HuH-7 (cell line): Measurements from ENCODE around the gene WWP2.

Experiments
- DNase-seq: peaks from one replicate; pipeline ENCODE4 v3.0.0; 2011; ENCODE audit warnings: low spot score

Gene WWP2

GRCh38 chr16:69927056-69927757, 165.1 kb downstream of the WWP2 start:
- no peak for DNase-seq

GRCh38 chr16:69928856-69929400, 166.8 kb downstream of the WWP2 start:
- DNase-seq, result no peak

DNA sequence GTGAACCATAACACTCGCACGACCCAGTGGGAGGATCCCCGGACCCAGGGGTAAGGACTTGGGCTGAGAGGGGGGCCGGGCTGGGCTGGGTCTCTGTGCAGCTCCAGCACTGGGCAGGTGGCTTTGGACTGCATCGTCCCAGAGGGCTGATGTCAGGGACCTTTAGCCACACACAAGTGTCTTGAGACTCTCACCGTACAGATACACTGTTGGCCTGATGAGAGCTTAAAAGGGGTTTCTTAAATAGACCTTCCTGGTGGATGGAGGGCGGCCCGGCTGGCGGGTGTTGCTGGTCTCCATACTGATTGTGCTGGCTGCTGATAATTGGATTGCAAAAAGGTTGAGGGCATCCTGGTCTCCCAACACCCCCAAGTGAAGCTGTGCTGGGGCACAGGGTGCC, 167.3 kb downstream of the WWP2 start:
- DNase-seq, result no peak

- peak; percentile 94 for DNase-seq
Measured at GRCh38 chr16:69930117-69930776, 168.1 kb downstream of the WWP2 start.

DNA sequence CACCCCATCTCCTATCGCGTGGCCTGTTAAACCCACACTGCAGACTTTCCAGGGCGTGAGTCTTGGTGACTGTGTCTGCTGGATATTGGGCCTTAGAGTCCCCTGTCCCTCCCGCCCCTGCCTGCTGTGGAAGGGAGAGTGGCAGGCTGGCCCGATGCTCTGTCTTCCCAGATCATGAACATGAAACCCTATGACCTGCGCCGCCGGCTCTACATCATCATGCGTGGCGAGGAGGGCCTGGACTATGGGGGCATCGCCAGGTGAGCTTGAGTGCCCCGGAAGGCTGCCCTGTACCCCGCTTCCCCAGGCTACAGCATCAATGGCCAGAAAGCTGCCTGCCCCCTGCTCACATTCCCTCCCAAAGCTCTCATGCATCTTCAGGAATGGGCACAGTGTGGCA, 169.5 kb downstream of the WWP2 start:
- DNase-seq, result no peak

DNA sequence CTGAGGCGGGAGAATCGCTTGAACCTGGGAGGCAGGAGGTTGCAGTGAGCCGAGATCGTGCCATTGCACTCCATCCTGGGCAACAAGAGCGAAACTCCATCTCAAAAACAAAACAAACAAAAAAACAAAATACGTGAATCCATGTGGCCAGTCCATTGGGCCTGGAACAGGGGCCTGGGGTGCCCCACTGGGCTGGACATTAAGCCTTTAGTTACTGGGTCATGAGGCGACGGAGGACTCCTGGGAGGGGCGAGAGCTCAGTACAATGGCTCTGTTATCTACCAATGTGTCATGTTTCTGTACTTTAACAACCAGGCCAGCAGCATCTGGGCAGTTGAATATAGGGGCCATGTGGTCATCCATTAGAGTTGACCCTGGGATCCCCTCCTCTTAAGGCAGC, 170.1 kb downstream of the WWP2 start:
- no peak for DNase-seq

- no peak for DNase-seq
Measured at GRCh38 chr16:69932691-69933392, 170.7 kb downstream of the WWP2 start.

GRCh38 chr16:69934044-69934443, 171.9 kb downstream of the WWP2 start:
- no peak for DNase-seq

DNA sequence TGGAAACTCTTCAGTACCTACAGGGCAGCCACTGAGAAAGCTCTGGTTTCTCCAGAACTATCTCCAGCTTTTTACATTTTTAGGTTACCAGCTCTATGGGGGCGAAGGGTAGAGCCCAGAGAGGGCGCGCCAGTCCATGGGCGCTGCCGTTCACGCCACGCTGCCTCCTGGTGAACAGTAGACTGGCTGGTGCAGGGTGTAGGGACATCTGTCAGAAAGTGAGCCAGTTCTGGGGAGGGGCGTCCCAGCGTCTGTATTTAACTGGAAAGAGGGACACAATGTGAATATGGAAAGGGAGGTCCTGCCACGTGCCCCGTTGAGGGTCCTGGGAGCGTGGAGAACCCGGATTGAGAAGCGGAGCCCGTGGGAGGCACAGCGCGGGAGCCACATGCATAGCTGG, 172.6 kb downstream of the WWP2 start:
- no peak for DNase-seq

- DNase-seq, result no peak
Measured at GRCh38 chr16:69935278-69935711, 173.2 kb downstream of the WWP2 start.

GRCh38 chr16:69935740-69936139, 173.6 kb downstream of the WWP2 start:
- DNase-seq, result no peak

GRCh38 chr16:69936252-69936651, 174.1 kb downstream of the WWP2 start:
- no peak for DNase-seq

GRCh38 chr16:69936751-69937211, 174.6 kb downstream of the WWP2 start:
- no peak for DNase-seq

DNA sequence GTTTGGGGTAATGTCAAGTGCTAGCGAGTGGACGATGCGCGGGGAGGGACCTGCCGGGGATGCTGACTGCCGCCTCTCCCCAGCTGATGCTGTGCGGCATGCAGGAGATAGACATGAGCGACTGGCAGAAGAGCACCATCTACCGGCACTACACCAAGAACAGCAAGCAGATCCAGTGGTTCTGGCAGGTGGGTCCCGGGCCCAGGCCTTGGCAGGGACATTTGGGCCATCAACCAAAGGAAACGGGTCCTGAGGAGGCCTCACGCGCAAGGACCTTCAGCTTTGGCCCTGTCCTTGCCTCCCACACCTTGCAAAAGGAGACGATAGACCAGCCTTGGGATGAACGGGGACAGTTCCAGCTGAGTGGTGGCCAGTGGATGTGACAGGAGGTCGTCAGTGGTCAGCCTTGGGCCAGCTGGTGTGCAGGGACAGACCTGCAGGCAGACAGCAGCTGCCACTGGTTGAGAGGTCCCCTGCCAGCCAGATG, 175.4 kb downstream of the WWP2 start:
- DNase-seq, result peak; percentile 73

- no peak for DNase-seq
Measured at GRCh38 chr16:69938981-69939820, 177.1 kb downstream of the WWP2 start.

DNA sequence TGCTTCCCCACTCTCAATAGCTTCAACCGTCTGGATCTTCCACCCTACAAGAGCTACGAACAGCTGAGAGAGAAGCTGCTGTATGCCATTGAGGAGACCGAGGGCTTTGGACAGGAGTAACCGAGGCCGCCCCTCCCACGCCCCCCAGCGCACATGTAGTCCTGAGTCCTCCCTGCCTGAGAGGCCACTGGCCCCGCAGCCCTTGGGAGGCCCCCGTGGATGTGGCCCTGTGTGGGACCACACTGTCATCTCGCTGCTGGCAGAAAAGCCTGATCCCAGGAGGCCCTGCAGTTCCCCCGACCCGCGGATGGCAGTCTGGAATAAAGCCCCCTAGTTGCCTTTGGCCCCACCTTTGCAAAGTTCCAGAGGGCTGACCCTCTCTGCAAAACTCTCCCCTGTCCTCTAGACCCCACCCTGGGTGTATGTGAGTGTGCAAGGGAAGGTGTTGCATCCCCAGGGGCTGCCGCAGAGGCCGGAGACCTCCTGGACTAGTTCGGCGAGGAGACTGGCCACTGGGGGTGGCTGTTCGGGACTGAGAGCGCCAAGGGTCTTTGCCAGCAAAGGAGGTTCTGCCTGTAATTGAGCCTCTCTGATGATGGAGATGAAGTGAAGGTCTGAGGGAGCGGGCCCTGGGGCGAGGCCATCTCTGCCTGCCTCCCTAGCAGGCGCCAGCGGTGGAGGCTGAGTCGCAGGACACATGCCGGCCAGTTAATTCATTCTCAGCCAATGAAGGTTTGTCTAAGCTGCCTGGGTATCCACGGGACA, 177.9 kb downstream of the WWP2 start:
- DNase-seq, result no peak

DNA sequence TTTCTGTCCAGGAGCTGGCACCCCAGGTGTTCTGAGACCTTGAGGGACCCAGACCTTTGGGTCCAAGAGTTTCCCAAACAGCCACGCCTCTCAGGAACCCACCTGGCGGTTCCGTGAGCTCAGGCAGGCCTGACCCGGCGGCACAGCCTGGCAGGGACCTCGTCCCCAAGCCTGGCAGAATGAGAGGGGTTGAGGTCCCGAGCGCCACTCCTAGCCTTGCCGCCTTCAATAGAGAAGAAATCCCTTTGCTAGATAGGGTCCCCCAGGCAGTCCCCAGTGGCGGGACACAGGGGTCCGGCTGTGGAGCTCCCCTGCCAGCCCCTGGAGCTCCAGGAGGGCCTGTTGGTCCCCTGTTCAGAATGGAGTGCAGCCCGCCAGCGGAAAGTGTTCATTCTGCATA, 178.5 kb downstream of the WWP2 start:
- DNase-seq, result no peak

GRCh38 chr16:69941251-69942098, 179.3 kb downstream of the WWP2 start:
- DNase-seq, result no peak

DNA sequence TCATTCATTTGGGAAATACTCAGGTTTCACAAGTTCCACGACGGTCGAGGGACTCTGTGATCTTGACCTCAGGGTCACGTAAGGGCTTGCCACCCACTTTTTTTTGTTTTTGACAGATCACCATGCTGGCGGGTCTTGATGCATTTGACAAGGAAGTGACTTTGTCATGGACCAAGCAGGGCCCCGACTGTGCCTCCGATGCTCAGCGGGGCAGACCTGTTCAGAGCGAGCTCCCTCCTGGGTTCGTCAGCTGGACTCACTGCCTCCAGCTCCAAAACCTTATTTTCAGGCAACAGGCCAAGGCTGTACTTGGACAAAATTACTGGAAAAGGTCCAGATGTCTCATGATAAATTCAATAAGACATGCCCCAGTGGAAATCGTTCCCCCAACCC, 180.0 kb downstream of the WWP2 start:
- DNase-seq, result no peak

DNA sequence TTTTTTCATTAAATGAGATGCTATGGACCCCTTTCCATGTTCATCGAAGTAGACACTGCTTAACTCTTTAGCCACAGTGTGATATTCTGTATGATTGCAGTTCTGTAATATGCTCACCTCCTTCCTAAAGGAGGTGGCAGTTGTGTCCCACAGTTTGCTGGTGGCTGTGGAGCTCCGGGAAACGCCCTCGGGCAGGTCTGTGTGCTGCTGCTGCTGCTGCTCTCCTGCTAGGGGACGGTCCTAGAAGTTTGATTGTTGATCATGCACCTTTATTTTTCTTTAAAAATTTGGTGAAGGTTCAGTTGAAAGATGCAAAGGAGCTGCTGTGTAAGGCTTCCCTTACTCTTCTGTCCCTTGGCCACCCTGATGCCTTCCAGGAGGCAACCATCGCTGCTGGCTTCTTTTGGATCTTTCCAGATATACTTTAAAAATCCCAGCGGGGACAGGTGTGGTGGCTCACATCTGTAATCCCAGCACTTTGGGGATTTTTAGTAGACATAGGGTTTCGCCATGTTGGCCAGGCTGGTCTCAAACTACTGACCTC, 180.6 kb downstream of the WWP2 start:
- DNase-seq, result no peak
